ENCODE results near the gene RASIP1. TPM values are rescaled to one million over a fixed set of nuclear protein-coding genes. Genes with fewer than 3 reads are reported as not detected.
A peak's percentile ranks its signal among the peaks of the same experiment; 100 is the strongest.

The RASIP1 gene
- total RNA-seq, 4 donors from 2014 or later: 3.0 to 11.1 (median 7.0) TPM

DNA sequence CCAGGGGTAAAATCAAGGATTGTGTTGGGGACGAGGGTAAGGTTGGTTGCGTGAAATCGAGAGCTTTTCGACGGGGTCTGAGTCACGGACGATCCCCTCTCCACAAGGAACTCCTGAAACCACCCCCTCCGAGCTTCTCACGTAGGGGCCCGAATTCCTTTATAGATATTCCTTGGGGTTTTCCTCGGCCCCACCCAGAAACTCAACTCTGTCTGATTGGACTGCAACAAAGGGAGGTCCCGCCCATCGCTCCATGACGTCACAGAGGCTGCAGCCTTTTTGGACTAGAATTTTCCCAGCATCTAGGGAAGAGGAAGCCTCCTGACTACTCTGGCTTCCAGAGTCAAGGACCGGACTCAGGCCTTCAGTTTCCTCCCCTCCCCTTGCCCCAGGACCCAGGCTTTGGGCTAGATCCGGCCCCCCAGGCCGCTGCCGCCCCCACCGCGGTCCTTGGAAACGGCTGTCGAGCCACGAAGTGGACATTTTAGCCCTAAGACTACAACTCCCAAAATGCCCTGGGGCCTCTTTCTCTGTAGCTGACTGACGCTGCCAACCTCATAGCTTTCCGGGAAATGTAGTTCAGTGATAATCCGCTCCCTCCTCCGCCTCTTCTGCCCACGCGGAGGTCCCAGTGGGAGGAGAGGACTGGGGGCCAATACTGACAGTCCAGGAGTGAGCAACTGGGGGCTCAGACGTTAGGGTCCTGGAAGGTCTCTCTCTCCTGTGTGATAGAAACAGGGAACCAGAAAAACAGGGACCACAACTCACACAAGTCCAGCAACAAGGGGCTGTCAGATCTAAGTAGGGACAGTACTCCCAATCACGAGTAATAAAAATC lies 6.5 kb upstream of the RASIP1 start, which contains the start of gene IZUMO1:
Gene IZUMO1, minus strand, starts transcription at position 172 of the 838 bp plus-strand sequence. CDS start 1,050 bp downstream, outside the sequence.
- TF ChIP-seq POLR2AphosphoS5 (IDR thresholded peaks at IDR 0.05): no peak
- TF ChIP-seq POLR2A (IDR thresholded peaks at IDR 0.05): no peak
- TF ChIP-seq, protein P1, sequence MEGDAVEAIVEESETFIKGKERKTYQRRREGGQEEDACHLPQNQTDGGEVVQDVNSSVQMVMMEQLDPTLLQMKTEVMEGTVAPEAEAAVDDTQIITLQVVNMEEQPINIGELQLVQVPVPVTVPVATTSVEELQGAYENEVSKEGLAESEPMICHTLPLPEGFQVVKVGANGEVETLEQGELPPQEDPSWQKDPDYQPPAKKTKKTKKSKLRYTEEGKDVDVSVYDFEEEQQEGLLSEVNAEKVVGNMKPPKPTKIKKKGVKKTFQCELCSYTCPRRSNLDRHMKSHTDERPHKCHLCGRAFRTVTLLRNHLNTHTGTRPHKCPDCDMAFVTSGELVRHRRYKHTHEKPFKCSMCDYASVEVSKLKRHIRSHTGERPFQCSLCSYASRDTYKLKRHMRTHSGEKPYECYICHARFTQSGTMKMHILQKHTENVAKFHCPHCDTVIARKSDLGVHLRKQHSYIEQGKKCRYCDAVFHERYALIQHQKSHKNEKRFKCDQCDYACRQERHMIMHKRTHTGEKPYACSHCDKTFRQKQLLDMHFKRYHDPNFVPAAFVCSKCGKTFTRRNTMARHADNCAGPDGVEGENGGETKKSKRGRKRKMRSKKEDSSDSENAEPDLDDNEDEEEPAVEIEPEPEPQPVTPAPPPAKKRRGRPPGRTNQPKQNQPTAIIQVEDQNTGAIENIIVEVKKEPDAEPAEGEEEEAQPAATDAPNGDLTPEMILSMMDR (IDR thresholded peaks at IDR 0.05): no peak
- no peak for TF ChIP-seq EP300 (IDR thresholded peaks at IDR 0.05; ENCODE audit: low read depth)
- peak; percentile 57 for DNase-seq
- Histone ChIP-seq H3K36me3 (no peaks in the 10 kb centered on the region), H3K9me3 (no peaks in the 10 kb centered on the region), H3K27me3 (peaks cover 47% of the 10 kb centered on the region), H3K4me1 (peaks cover 0 to 7% (median under 1%) of the 10 kb centered on the region in 4 donors), H3K27ac (peak within 1 kb of the TSS in 3 of 4 donors; percentile 42 to 70 (median 59)), H3K4me3 (peak within 1 kb of the TSS in 2 of 4 donors; percentile 15 to 41)
- WGBS, 2 donors (ENCODE audit: low coverage in 1 of 2): 5 to 16% methylated on average over 8 to 31 of the region's 31 CpGs
- in situ Hi-C loops (cut with MboI; ENCODE audit: low pct_ligation_motif_present in 1 of 4, low pct_unique_long_range_greater_than_20kb in 1 of 4, low sequenced_read_pairs in 3 of 4): loop anchor here in 1 of 4 donors (10.0 kb wide), 1 partner anchor 102 kb away; the partner anchor contains the start of gene CA11
- intact Hi-C loops (cut with DNase I; ENCODE audit: low total_unique reads): loop anchor here (10.0 kb wide), 1 partner anchor 72 kb away; the partner anchor contains the start of gene NTN5

DNA sequence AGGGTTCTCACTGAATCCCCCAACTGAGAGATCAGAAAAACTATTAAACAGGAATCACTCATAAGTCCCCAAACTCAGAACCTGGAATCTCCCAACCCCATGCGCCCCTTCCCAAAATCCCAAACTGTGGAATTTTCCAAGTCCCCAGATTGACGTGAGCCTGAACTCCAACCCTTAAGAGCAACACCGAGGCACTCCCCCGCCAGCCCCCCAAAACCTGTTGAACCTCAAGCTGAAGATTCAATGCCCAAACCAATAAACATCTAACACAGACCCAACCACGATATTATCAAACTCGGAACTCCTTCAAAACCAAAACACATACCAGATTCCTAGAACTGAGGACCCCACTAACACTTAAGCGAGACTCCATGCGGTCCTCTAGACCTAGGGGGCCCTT lies 5.7 kb upstream of the RASIP1 start:
- no peak for DNase-seq
- H3K27me3 ChIP-seq: peaks cover 38% of the 10 kb centered on the region
- TF ChIP-seq POLR2A (IDR thresholded peaks at IDR 0.05) (no peak), EP300 (IDR thresholded peaks at IDR 0.05; ENCODE audit: low read depth) (no peak), POLR2AphosphoS5 (IDR thresholded peaks at IDR 0.05) (no peak)
- TF ChIP-seq, protein P1 (IDR thresholded peaks at IDR 0.05): no peak
- H3K4me3 ChIP-seq: no peak overlapping the region
- H3K36me3 ChIP-seq: no peaks in the 10 kb centered on the region
- peaks cover 0 to 11% (median 0%) of the 10 kb centered on the region in 4 donors for H3K4me1 ChIP-seq
- 70% methylated on average over 8 of the region's 8 CpGs; no CpG with 5 or more reads in 1 of the 2 donors for WGBS, 2 donors (ENCODE audit: low coverage in 1 of 2)
- in situ Hi-C loops (cut with MboI; ENCODE audit: low pct_ligation_motif_present in 1 of 4, low pct_unique_long_range_greater_than_20kb in 1 of 4, low sequenced_read_pairs in 3 of 4) (loop anchor here in 1 of 4 donors (10.0 kb wide), 1 partner anchor 101 kb away; the partner anchor contains the start of gene CA11), intact Hi-C loops (cut with DNase I; ENCODE audit: low total_unique reads) (loop anchor here (10.0 kb wide), 1 partner anchor 71 kb away; the partner anchor contains the start of gene NTN5)
- H3K9me3 ChIP-seq: no peaks in the 10 kb centered on the region
- peak overlapping the region in 2 of 4 donors; percentile 59 to 70 for H3K27ac ChIP-seq

DNA sequence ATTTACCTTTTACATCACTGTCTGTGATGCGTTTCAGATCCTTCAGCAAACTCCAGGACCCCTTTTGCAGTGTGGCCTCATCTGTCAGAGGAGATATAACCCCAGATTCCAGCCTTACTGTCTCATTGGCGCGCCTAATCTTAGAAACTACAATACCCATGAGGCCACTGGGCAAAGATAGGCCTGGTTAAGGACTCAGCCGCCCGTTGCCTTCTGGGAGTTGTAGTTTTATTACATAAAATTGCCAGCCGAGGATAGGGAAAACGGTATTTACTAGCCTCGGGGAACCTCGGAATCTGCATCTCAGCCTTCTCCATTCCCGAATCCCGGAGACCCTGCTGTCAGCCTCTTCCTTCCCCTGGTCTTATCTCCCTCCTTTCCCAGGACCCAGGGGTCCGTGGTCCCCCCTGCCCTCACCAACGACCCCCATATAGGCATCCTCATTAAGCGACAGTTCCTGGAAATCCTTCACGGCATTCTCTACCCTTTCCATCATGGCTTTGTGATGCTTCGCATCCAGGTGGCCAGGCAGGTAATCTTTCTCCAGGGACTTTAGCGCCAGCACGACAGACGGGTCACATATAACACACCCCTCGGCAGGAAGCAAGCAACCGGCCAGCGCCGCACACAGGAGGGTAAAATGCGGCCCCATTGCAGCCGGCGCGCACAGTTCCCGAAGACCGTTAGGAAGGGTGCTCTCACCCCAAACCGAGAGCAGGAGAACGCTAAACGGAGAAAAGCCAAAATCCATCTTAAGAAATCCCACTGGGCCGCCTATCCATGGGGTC lies 5.0 kb upstream of the RASIP1 start:
- intact Hi-C loops (cut with DNase I; ENCODE audit: low total_unique reads) (loop anchor here (10.0 kb wide), 1 partner anchor 71 kb away; the partner anchor contains the start of gene NTN5), in situ Hi-C loops (cut with MboI; ENCODE audit: low pct_ligation_motif_present in 1 of 4, low pct_unique_long_range_greater_than_20kb in 1 of 4, low sequenced_read_pairs in 3 of 4) (loop anchor here in 1 of 4 donors (10.0 kb wide), 1 partner anchor 101 kb away; the partner anchor contains the start of gene CA11)
- Histone ChIP-seq H3K36me3 (no peaks in the 10 kb centered on the region), H3K4me3 (no peak overlapping the region), H3K27me3 (peaks cover 32% of the 10 kb centered on the region), H3K4me1 (peaks cover 0 to 19% (median 0%) of the 10 kb centered on the region in 4 donors), H3K9me3 (no peaks in the 10 kb centered on the region), H3K27ac (no peak overlapping the region)
- DNase-seq: peak; percentile 47
- TF ChIP-seq, protein P1 (IDR thresholded peaks at IDR 0.05): no peak
- no peak for TF ChIP-seq EP300 (IDR thresholded peaks at IDR 0.05; ENCODE audit: low read depth)
- TF ChIP-seq POLR2AphosphoS5 (IDR thresholded peaks at IDR 0.05): no peak
- TF ChIP-seq POLR2A (IDR thresholded peaks at IDR 0.05): no peak
- WGBS, 2 donors (ENCODE audit: low coverage in 1 of 2): 20 to 34% methylated on average over 6 to 33 of the region's 33 CpGs

Data from transverse colon (tissue), 4 donors.